DOHH2 (cell line): ENCODE measurements around the gene PISD.

Experiments
- H3F3A ChIP-seq: fragments of 200-600 bp; sonication (generic), shearing (Covaris generic); 2 replicates; pipeline ENCODE4 v1.6.0; 2016; ENCODE audit warnings: antibody characterized with exemption, mild to moderate bottlenecking; ENCODE audit not compliant: control insufficient read depth, insufficient read depth
- H3K27ac ChIP-seq: fragments of 200-600 bp; sonication (generic); 2 replicates; pipeline ENCODE4 v1.5.1; 2014; ENCODE audit warnings: low read depth, mild to moderate bottlenecking, low read length, moderate library complexity
- H3K27me3 ChIP-seq: fragments of 200-600 bp; sonication (generic); 2 replicates; pipeline ENCODE4 v1.6.1; 2014; ENCODE audit warnings: mild to moderate bottlenecking, low read length, mixed read lengths; ENCODE audit not compliant: control insufficient read depth
- H3K36me3 ChIP-seq: fragments of 200-600 bp; sonication (generic); 2 replicates; pipeline ENCODE4 v1.6.1; 2014; ENCODE audit warnings: mild to moderate bottlenecking, low read length, moderate library complexity, mixed read lengths; ENCODE audit not compliant: control insufficient read depth
- H3K4me1 ChIP-seq: fragments of 200-600 bp; sonication (generic); 2 replicates; pipeline ENCODE4 v1.6.1; 2014; ENCODE audit warnings: mild to moderate bottlenecking, low read length, mixed read lengths; ENCODE audit not compliant: control insufficient read depth
- H3K4me2 ChIP-seq: fragments of 200-600 bp; sonication (generic); 2 replicates; pipeline ENCODE4 v1.6.0; 2014; ENCODE audit warnings: mild to moderate bottlenecking, low read length, moderate library complexity
- H3K4me3 ChIP-seq: fragments of 200-600 bp; sonication (generic); 2 replicates; pipeline ENCODE4 v1.5.1; 2014; ENCODE audit warnings: mild to moderate bottlenecking, low read length, mixed read lengths
- H3K79me2 ChIP-seq: fragments of 200-600 bp; sonication (generic); 2 replicates; pipeline ENCODE4 v1.6.1; 2014; ENCODE audit warnings: mild to moderate bottlenecking, low read length, mixed read lengths; ENCODE audit not compliant: control insufficient read depth
- H3K9me2 ChIP-seq: fragments of 200-600 bp; sonication (generic); replicated peaks from 2 replicates; pipeline ENCODE4 v1.6.1; 2014; ENCODE audit warnings: mild to moderate bottlenecking, low read length, mixed read lengths; ENCODE audit not compliant: control insufficient read depth
- H3K9me3 ChIP-seq: fragments of 200-600 bp; sonication (generic); 2 replicates; pipeline ENCODE4 v1.6.1; 2014; ENCODE audit warnings: antibody characterized with exemption, low read length, mixed read lengths; ENCODE audit not compliant: control insufficient read depth, insufficient read depth
- H4K20me1 ChIP-seq: fragments of 200-600 bp; sonication (generic); 2 replicates; pipeline ENCODE4 v1.6.0; 2014; ENCODE audit warnings: low read depth, mild to moderate bottlenecking, antibody characterized with exemption, low read length, moderate library complexity; ENCODE audit not compliant: control insufficient read depth, insufficient read depth
- EZH2phosphoT487 ChIP-seq: fragments of 200-600 bp; sonication (generic); IDR thresholded peaks from 2 replicates; pipeline ENCODE4 v1.6.1; 2017; ENCODE audit warnings: borderline replicate concordance, mild to moderate bottlenecking, antibody characterized with exemption, low read length, moderate library complexity, mixed read lengths
- TF ChIP-seq, protein P1 (sequence below): fragments of 200-600 bp; sonication (generic); IDR thresholded peaks from one replicate; pipeline ENCODE4 v1.5.1; 2014; ENCODE audit warnings: antibody characterized with exemption, mild to moderate bottlenecking, low read depth, low read length; ENCODE audit not compliant: poor library complexity, severe bottlenecking

Gene PISD

DNA sequence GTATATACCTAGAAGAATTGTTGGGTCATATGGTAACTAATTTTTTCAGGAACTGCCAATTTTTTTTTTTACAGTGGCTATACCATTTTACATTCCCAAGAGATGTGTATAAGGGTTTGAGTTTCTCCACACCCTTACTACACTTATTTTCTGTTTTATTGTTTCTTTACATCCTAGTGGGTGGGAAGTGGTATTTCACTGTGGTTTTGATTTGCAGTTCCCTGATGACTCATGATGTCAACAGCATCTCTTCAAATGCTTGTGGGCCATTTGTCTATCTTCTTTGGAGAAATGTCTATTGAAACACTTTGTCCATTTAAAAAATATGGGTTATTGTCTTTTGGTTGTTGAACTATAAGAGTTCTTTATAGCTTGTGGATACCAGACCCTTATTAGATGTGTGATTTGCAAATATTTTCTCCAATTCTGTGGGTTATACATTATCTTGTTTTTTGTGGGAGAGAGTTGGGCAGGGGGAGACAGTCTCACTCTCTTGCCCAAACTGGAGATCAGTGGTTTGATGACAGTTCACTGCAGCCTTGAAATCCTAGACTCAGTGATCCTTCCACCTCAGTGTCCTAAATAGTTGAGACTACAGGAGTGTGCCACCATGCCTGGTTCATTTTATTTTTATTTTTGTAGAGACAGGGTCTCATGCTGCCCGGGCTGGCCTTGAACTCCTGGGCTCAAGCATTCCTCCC, 30.3 kb upstream of the PISD start:
- no peaks in the 10 kb centered on the region for H3K9me3 ChIP-seq
- H3K27ac ChIP-seq, result no peak overlapping the region
- peaks cover 53% of the 10 kb centered on the region for H3K36me3 ChIP-seq
- H3F3A ChIP-seq, result no peaks in the 10 kb centered on the region
- no peaks in the 10 kb centered on the region for H3K4me1 ChIP-seq
- TF ChIP-seq, protein P1, sequence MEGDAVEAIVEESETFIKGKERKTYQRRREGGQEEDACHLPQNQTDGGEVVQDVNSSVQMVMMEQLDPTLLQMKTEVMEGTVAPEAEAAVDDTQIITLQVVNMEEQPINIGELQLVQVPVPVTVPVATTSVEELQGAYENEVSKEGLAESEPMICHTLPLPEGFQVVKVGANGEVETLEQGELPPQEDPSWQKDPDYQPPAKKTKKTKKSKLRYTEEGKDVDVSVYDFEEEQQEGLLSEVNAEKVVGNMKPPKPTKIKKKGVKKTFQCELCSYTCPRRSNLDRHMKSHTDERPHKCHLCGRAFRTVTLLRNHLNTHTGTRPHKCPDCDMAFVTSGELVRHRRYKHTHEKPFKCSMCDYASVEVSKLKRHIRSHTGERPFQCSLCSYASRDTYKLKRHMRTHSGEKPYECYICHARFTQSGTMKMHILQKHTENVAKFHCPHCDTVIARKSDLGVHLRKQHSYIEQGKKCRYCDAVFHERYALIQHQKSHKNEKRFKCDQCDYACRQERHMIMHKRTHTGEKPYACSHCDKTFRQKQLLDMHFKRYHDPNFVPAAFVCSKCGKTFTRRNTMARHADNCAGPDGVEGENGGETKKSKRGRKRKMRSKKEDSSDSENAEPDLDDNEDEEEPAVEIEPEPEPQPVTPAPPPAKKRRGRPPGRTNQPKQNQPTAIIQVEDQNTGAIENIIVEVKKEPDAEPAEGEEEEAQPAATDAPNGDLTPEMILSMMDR, result no peak
- no peak for TF ChIP-seq EZH2phosphoT487
- no peaks in the 10 kb centered on the region for H3K27me3 ChIP-seq
- H3K9me2 ChIP-seq, result no peaks in the 10 kb centered on the region
- H3K79me2 ChIP-seq, result no peaks in the 10 kb centered on the region
- H3K4me3 ChIP-seq, result no peak overlapping the region
- no peak overlapping the region for H3K4me2 ChIP-seq
- no peaks in the 10 kb centered on the region for H4K20me1 ChIP-seq

DNA sequence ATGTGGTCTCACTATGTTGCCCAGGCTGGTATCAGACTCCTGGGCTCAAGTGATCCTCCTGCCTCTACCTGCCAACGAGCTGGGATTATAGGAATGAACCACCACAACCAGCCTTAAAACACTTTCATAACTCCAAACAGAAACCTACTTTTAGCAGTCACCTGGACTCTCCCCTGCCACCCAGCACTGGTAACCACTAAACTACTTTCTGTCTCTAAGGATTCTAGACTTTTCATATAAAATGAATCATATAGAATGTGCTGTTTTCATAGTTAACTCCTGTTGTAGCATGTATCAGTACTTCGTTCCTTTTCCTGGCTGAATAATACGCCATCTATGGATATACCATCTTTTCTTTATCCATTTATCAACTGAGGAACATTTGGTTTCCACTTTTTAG, 29.4 kb upstream of the PISD start:
- Histone ChIP-seq H3K4me1 (no peaks in the 10 kb centered on the region), H3K9me3 (no peaks in the 10 kb centered on the region), H3K4me2 (no peak overlapping the region), H3K4me3 (no peak overlapping the region), H3K36me3 (peaks cover 54% of the 10 kb centered on the region), H3K9me2 (no peaks in the 10 kb centered on the region), H3K79me2 (no peaks in the 10 kb centered on the region), H3K27me3 (no peaks in the 10 kb centered on the region), H3F3A (no peaks in the 10 kb centered on the region), H3K27ac (no peak overlapping the region), H4K20me1 (no peaks in the 10 kb centered on the region)
- TF ChIP-seq, protein P1, result no peak
- no peak for TF ChIP-seq EZH2phosphoT487

DNA sequence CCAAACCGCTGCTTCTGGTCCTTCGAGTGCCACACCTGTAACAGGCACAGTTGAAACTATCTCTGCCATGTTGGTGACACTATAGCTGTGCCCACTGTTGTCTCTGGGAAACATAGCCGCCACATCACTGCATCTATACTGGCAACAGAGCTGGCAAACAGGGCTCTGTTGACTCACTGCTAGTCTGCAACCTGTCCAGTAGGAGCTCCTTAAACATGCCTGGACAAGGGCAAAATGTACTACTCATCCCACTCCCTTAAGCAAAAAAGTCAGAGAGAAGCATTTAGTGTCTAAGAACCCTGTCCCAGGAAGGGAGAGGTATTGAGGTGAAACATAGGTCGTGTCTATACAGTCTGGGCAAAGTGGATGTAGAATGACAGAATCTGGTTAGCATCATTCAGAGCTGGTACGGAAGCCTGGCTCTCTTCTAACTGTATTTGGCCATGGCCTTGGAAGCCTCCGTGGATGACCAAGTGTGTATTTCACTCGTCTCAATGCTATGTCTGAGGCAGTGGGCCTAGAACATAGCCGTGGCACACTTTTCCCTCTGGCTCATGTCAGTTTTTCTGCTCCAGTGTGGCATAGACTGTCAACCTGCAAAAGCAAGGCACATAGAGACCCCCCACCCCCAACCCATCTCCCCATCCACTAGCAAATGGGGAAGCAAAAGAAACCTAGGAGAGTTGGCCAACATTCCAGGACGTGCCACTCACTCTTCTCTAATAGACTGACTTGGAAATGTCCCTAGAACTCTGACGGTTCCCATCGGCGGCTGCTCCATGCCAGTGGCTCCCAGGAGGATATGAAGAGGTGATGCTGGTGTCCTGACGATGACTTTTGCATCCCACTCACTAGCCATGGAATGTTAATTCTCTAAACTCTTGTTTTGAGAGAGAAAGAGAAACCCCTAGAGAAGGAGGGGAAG, 21.4 kb upstream of the PISD start:
- peaks cover 39% of the 10 kb centered on the region for H3K36me3 ChIP-seq
- H4K20me1 ChIP-seq, result no peaks in the 10 kb centered on the region
- H3K9me3 ChIP-seq, result no peaks in the 10 kb centered on the region
- peaks cover 10% of the 10 kb centered on the region for H3F3A ChIP-seq
- H3K79me2 ChIP-seq, result no peaks in the 10 kb centered on the region
- no peak overlapping the region for H3K27ac ChIP-seq
- no peaks in the 10 kb centered on the region for H3K27me3 ChIP-seq
- H3K9me2 ChIP-seq, result no peaks in the 10 kb centered on the region
- H3K4me1 ChIP-seq, result no peaks in the 10 kb centered on the region
- H3K4me2 ChIP-seq, result no peak overlapping the region
- no peak overlapping the region for H3K4me3 ChIP-seq
- no peak for TF ChIP-seq EZH2phosphoT487
- TF ChIP-seq, protein P1, result no peak
